Hepatocyte (in vitro differentiated cells): ENCODE results near the gene CEP76. TPM values are rescaled to one million over a fixed set of nuclear protein-coding genes. Genes with fewer than 3 reads are reported as not detected.

Source experiments
- DNase-seq: peaks from one replicate; pipeline ENCODE4 v3.0.0-alpha.2; 2016; ENCODE audit warnings: low spot score
- H2AFZ ChIP-seq: fragments of 200-600 bp; sonication (generic); 2 replicates; pipeline ENCODE4 v1.6.0; 2016; ENCODE audit warnings: antibody characterized with exemption, mild to moderate bottlenecking
- H3K27ac ChIP-seq: fragments of 200-600 bp; sonication (generic); 2 replicates; pipeline ENCODE4 v1.5.1; 2016; ENCODE audit warnings: mild to moderate bottlenecking
- H3K27me3 ChIP-seq: fragments of 200-600 bp; sonication (generic); 2 replicates; pipeline ENCODE4 v1.6.1; 2016
- H3K36me3 ChIP-seq: fragments of 200-600 bp; sonication (generic); replicated peaks from 2 replicates; pipeline ENCODE4 v1.5.1; 2016; ENCODE audit warnings: low read depth; ENCODE audit not compliant: insufficient read depth
- H3K4me1 ChIP-seq: fragments of 200-600 bp; sonication (generic); 2 replicates; pipeline ENCODE4 v1.5.1; 2016; ENCODE audit warnings: mild to moderate bottlenecking, moderate library complexity; ENCODE audit not compliant: insufficient read depth
- H3K4me2 ChIP-seq: fragments of 200-600 bp; sonication (generic); 2 replicates; pipeline ENCODE4 v1.6.0; 2016
- H3K4me3 ChIP-seq: fragments of 200-600 bp; sonication (generic); 2 replicates; pipeline ENCODE4 v1.5.1; 2016; ENCODE audit warnings: mild to moderate bottlenecking
- H3K79me2 ChIP-seq: fragments of 200-600 bp; sonication (generic); 2 replicates; pipeline ENCODE4 v1.6.0; 2017; ENCODE audit warnings: mild to moderate bottlenecking
- H3K9me2 ChIP-seq: fragments of 200-600 bp; sonication (generic); replicated peaks from 2 replicates; pipeline ENCODE4 v1.6.0; 2017; ENCODE audit warnings: mild to moderate bottlenecking; ENCODE audit not compliant: insufficient read depth
- H3K9me3 ChIP-seq: fragments of 200-600 bp; sonication (generic); 2 replicates; pipeline ENCODE4 v1.5.1; 2016; ENCODE audit warnings: low read depth, mild to moderate bottlenecking
- H4K20me1 ChIP-seq: fragments of 200-600 bp; sonication (generic); 2 replicates; pipeline ENCODE4 v1.6.0; 2016; ENCODE audit warnings: mild to moderate bottlenecking; ENCODE audit not compliant: insufficient read depth, poor library complexity, severe bottlenecking
- EZH2 ChIP-seq: fragments of 200-600 bp; sonication (generic); IDR thresholded peaks from 2 replicates; pipeline ENCODE4 v1.6.1; 2016; ENCODE audit warnings: antibody characterized with exemption, mild to moderate bottlenecking, borderline replicate concordance
- EZH2phosphoT487 ChIP-seq: fragments of 200-600 bp; sonication (generic); IDR thresholded peaks from one replicate; pipeline ENCODE4 v1.6.1; 2018; ENCODE audit warnings: antibody characterized with exemption, mild to moderate bottlenecking, low read depth, moderate library complexity; ENCODE audit not compliant: unreplicated experiment, severe bottlenecking
- whole genome bisulfite sequencing: methylation state at CpG from one replicate; pipeline ENCODE4 v1.1.6; 2016; ENCODE audit warnings: low lambda C conversion rate; ENCODE audit errors: missing lambda C conversion rate; 5-methylcytosine and 5-hydroxymethylcytosine counted together
- polyA plus RNA-seq: library from polyadenylated mRNA; unstranded; fragments of >200 nt; fragmentation: Nextera tagmentation; extraction: Ambion mirVana; gene quantifications from 2 replicates; pipeline ENCODE4 v1.2.1, GENCODE V29; 2016
- total RNA-seq: library from RNA; depleted of rRNA; stranded (reverse); fragments of >200 nt; gene quantifications from 2 replicates; pipeline ENCODE4 v1.2.3, GENCODE V29; 2014
- TF ChIP-seq, protein P1 (sequence below): fragments of 200-600 bp; sonication (generic); IDR thresholded peaks from 2 replicates; pipeline ENCODE4 v1.5.1; 2016; ENCODE audit warnings: antibody characterized with exemption, mild to moderate bottlenecking; ENCODE audit not compliant: poor library complexity

Gene CEP76, protein sequence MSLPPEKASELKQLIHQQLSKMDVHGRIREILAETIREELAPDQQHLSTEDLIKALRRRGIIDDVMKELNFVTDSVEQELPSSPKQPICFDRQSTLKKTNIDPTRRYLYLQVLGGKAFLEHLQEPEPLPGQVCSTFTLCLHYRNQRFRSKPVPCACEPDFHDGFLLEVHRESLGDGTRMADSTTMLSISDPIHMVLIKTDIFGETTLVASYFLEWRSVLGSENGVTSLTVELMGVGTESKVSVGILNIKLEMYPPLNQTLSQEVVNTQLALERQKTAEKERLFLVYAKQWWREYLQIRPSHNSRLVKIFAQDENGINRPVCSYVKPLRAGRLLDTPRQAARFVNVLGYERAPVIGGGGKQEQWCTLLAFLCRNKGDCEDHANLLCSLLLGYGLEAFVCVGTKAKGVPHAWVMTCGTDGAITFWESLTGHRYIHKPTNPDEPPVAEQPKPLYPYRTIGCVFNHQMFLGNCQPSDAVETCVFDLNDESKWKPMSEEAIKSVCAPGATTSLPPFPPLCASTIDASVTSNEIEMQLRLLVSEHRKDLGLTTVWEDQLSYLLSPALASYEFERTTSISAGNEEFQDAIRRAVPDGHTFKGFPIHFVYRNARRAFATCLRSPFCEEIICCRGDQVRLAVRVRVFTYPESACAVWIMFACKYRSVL
- total RNA-seq (10.0 and 11.9 TPM in 2 replicates), polyA plus RNA-seq (2.0 and 4.7 TPM in 2 replicates)

DNA sequence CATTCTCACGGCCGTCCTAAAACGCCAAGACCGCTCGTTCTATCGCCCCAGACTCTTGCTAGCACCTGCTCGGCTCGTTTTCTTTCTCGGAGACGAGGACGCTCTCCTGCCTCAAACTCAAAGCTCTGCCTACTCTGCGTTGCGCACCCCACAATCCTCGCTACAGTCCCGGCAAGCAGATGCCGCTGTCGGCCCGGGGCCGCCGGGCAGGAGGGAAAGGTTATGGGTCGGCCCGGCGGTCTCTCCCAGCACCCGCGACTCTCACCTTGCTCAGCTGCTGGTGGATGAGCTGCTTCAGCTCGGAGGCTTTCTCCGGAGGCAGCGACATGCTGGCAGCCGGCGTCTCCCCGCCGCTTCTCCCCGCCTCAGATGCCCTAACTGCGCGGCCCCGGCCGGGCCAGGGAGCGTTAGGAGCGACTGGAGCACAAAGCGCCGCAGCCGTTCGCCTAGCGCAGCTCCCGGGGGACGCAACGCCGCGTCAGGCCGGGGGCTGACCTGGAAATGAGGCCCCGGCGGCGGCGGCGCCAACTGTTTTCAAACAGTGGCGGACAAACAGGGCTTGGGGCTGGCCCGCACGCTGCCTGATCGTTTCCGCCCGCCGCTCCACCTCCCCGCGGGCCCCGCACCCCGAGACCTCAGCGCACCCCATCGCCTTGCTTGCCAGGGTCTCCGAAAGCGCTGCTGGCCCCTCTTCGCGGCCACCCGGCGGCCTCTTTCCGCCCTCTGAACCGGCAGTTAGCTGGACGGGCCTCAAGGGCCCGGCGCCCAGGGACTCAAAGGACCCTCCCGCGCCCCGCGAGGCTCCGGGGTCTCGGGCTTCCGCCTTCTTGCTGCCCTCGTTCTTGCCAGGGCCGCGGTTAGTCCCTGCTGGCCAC lies at the start of gene CEP76, which contains the start of gene PSMG2:
CEP76 (minus strand) TSS at position 503 of the 875 bp plus-strand sequence; CDS start at position 328, 175 bp downstream.
PSMG2 (plus strand) TSS at position 822 of the 875 bp plus-strand sequence. CDS start 66 bp downstream, outside the sequence.
- TF ChIP-seq EZH2phosphoT487 (no peak), EZH2 (no peak)
- TF ChIP-seq, protein P1, sequence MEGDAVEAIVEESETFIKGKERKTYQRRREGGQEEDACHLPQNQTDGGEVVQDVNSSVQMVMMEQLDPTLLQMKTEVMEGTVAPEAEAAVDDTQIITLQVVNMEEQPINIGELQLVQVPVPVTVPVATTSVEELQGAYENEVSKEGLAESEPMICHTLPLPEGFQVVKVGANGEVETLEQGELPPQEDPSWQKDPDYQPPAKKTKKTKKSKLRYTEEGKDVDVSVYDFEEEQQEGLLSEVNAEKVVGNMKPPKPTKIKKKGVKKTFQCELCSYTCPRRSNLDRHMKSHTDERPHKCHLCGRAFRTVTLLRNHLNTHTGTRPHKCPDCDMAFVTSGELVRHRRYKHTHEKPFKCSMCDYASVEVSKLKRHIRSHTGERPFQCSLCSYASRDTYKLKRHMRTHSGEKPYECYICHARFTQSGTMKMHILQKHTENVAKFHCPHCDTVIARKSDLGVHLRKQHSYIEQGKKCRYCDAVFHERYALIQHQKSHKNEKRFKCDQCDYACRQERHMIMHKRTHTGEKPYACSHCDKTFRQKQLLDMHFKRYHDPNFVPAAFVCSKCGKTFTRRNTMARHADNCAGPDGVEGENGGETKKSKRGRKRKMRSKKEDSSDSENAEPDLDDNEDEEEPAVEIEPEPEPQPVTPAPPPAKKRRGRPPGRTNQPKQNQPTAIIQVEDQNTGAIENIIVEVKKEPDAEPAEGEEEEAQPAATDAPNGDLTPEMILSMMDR = no peak
- Histone ChIP-seq H2AFZ (peak within 1 kb of the TSS; percentile 97), H3K9me3 (no peaks in the 10 kb centered on the region), H3K4me3 (peak within 1 kb of the TSS; percentile 93), H3K9me2 (no peaks in the 10 kb centered on the region), H3K79me2 (peaks cover 60% of the 10 kb centered on the region), H3K4me1 (peaks cover 15% of the 10 kb centered on the region), H3K4me2 (peak within 1 kb of the TSS; percentile 81), H3K36me3 (no peaks in the 10 kb centered on the region), H3K27ac (peak within 1 kb of the TSS; percentile 99), H3K27me3 (no peaks in the 10 kb centered on the region), H4K20me1 (peaks cover 5% of the 10 kb centered on the region)
- WGBS = 1% methylated on average over 77 of the region's 89 CpGs
- DNase-seq = peak; percentile 93

DNA sequence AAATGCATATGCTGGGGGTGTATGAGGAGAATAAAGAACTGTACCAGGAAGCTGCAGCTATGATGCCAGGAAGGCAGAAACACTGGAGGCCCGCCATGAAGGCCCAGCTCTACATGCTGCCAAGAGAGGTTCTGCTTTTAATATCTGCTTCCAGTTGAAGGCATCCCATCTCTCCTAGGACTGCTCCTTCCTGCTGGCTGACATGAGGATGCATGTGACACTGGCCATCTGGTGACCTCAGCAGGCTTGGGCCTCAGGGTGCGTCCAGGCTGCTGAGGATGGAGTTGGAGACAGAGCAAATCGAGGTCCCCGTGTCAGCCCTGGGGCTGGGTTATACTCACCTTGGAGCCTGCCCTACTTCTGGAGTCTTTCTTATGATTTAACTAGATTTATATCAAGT lies 49.4 kb upstream of the CEP76 start:
- Histone ChIP-seq H3K4me3 (no peak overlapping the region), H3K79me2 (no peaks in the 10 kb centered on the region), H2AFZ (no peak overlapping the region), H3K9me3 (no peaks in the 10 kb centered on the region), H3K4me2 (no peak overlapping the region), H3K36me3 (no peaks in the 10 kb centered on the region), H3K27ac (no peak overlapping the region), H3K4me1 (no peaks in the 10 kb centered on the region), H4K20me1 (no peaks in the 10 kb centered on the region), H3K9me2 (no peaks in the 10 kb centered on the region), H3K27me3 (no peaks in the 10 kb centered on the region)
- TF ChIP-seq EZH2 = no peak
- no peak for TF ChIP-seq EZH2phosphoT487
- TF ChIP-seq, protein P1 = no peak
- 94% methylated on average over 4 of the region's 4 CpGs for WGBS
- no peak for DNase-seq

DNA sequence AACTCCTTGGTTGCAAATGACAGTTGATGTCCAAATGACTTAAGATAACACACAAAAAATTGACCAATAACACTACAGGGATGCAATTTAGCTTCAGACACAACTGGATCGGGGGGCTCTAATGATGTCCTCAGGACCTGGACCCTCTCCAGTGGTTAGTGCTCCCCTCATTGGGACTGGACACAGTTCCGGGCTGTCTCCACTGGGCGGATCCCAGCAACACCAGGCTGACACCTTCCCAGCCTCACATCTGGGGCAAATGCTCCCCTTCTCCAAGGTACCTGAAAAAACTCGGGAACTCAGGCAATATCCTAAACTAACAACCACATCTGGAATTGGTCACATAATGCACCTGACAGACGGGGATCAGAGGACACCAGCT lies 49.0 kb upstream of the CEP76 start:
- no peak for DNase-seq
- WGBS = 91% methylated on average over 5 of the region's 5 CpGs
- no peaks in the 10 kb centered on the region for H3K36me3 ChIP-seq
- no peaks in the 10 kb centered on the region for H3K9me2 ChIP-seq
- TF ChIP-seq, protein P1 = no peak
- no peak for TF ChIP-seq EZH2
- TF ChIP-seq EZH2phosphoT487 = no peak
- no peaks in the 10 kb centered on the region for H3K79me2 ChIP-seq
- no peak overlapping the region for H3K4me2 ChIP-seq
- H3K9me3 ChIP-seq = no peaks in the 10 kb centered on the region
- H3K27me3 ChIP-seq = no peaks in the 10 kb centered on the region
- H3K4me1 ChIP-seq = no peaks in the 10 kb centered on the region
- H4K20me1 ChIP-seq = no peaks in the 10 kb centered on the region
- H3K4me3 ChIP-seq = no peak overlapping the region
- H3K27ac ChIP-seq = no peak overlapping the region
- H2AFZ ChIP-seq = no peak overlapping the region
